GM23338 (cell line): Measurements from ENCODE around the gene RICTOR. TPM values are rescaled to one million over a fixed set of nuclear protein-coding genes. Genes with fewer than 3 reads are reported as not detected.

ENCODE experiments used
- CREB1 ChIP-seq: fragments of 250-450 bp; sonication (Bioruptor Pico); IDR thresholded peaks from 2 replicates; pipeline ENCODE4 v1.5.0; 2020; ENCODE audit warnings: low read depth, mild to moderate bottlenecking, moderate library complexity
- JUNB ChIP-seq: IDR thresholded peaks from one replicate; pipeline ENCODE4 v1.6.1; 2016; ENCODE audit warnings: antibody characterized with exemption; ENCODE audit not compliant: unreplicated experiment
- ZNF114 ChIP-seq: fragments of 250-450 bp; sonication (Bioruptor Pico); IDR thresholded peaks from 2 replicates; pipeline ENCODE4 v1.5.0; 2020; ENCODE audit warnings: mild to moderate bottlenecking, moderate library complexity
- polyA plus RNA-seq: library from polyadenylated mRNA; unstranded; fragments of >200 nt; fragmentation: Nextera tagmentation; extraction: Ambion mirVana; gene quantifications from 2 replicates; pipeline ENCODE4 v1.2.1, GENCODE V29; 2016
- total RNA-seq: library from RNA; depleted of rRNA; stranded (reverse); fragments of >200 nt; shearing (Covaris generic); gene quantifications from 2 replicates; pipeline ENCODE4 v1.2.3, GENCODE V29; 2014
- TF ChIP-seq, protein P1 (sequence below): IDR thresholded peaks from one replicate; pipeline ENCODE4 v1.6.1; 2018; ENCODE audit warnings: antibody characterized with exemption; ENCODE audit not compliant: unreplicated experiment
- TF ChIP-seq, protein P2 (sequence below): fragments of 250-450 bp; sonication (Bioruptor Pico); IDR thresholded peaks from 2 replicates; pipeline ENCODE4 v1.5.0; 2020; ENCODE audit warnings: mild to moderate bottlenecking, moderate library complexity

RICTOR gene
- total and polyA plus RNA-seq, 2 experiments from 2014 or later: 9.9 to 27.4 TPM

DNA sequence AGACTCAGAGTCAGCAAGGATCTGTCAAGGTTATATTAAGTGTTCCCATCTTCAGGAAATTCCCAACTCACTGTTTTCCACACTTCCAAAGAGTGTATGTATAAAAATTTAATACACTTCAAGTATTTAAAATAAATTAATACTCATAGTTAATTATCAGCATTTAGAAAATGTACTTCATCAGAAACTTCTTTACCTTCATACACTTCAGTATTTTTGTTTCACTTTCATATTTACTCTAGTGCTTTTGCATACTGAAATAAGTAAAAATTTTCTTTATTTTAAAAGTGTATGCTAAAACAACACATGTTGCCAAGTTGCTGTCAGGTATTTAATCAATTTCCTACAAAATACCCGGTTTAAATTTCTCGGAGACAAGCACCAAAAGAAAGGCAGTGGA lies 16.5 kb downstream of the RICTOR start (continued):
- TF ChIP-seq, protein P1, sequence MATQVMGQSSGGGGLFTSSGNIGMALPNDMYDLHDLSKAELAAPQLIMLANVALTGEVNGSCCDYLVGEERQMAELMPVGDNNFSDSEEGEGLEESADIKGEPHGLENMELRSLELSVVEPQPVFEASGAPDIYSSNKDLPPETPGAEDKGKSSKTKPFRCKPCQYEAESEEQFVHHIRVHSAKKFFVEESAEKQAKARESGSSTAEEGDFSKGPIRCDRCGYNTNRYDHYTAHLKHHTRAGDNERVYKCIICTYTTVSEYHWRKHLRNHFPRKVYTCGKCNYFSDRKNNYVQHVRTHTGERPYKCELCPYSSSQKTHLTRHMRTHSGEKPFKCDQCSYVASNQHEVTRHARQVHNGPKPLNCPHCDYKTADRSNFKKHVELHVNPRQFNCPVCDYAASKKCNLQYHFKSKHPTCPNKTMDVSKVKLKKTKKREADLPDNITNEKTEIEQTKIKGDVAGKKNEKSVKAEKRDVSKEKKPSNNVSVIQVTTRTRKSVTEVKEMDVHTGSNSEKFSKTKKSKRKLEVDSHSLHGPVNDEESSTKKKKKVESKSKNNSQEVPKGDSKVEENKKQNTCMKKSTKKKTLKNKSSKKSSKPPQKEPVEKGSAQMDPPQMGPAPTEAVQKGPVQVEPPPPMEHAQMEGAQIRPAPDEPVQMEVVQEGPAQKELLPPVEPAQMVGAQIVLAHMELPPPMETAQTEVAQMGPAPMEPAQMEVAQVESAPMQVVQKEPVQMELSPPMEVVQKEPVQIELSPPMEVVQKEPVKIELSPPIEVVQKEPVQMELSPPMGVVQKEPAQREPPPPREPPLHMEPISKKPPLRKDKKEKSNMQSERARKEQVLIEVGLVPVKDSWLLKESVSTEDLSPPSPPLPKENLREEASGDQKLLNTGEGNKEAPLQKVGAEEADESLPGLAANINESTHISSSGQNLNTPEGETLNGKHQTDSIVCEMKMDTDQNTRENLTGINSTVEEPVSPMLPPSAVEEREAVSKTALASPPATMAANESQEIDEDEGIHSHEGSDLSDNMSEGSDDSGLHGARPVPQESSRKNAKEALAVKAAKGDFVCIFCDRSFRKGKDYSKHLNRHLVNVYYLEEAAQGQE: no peak
- TF ChIP-seq JUNB (no peak), CREB1 (no peak), ZNF114 (CRISPR knock-in tag) (no peak)
- TF ChIP-seq, protein P2, sequence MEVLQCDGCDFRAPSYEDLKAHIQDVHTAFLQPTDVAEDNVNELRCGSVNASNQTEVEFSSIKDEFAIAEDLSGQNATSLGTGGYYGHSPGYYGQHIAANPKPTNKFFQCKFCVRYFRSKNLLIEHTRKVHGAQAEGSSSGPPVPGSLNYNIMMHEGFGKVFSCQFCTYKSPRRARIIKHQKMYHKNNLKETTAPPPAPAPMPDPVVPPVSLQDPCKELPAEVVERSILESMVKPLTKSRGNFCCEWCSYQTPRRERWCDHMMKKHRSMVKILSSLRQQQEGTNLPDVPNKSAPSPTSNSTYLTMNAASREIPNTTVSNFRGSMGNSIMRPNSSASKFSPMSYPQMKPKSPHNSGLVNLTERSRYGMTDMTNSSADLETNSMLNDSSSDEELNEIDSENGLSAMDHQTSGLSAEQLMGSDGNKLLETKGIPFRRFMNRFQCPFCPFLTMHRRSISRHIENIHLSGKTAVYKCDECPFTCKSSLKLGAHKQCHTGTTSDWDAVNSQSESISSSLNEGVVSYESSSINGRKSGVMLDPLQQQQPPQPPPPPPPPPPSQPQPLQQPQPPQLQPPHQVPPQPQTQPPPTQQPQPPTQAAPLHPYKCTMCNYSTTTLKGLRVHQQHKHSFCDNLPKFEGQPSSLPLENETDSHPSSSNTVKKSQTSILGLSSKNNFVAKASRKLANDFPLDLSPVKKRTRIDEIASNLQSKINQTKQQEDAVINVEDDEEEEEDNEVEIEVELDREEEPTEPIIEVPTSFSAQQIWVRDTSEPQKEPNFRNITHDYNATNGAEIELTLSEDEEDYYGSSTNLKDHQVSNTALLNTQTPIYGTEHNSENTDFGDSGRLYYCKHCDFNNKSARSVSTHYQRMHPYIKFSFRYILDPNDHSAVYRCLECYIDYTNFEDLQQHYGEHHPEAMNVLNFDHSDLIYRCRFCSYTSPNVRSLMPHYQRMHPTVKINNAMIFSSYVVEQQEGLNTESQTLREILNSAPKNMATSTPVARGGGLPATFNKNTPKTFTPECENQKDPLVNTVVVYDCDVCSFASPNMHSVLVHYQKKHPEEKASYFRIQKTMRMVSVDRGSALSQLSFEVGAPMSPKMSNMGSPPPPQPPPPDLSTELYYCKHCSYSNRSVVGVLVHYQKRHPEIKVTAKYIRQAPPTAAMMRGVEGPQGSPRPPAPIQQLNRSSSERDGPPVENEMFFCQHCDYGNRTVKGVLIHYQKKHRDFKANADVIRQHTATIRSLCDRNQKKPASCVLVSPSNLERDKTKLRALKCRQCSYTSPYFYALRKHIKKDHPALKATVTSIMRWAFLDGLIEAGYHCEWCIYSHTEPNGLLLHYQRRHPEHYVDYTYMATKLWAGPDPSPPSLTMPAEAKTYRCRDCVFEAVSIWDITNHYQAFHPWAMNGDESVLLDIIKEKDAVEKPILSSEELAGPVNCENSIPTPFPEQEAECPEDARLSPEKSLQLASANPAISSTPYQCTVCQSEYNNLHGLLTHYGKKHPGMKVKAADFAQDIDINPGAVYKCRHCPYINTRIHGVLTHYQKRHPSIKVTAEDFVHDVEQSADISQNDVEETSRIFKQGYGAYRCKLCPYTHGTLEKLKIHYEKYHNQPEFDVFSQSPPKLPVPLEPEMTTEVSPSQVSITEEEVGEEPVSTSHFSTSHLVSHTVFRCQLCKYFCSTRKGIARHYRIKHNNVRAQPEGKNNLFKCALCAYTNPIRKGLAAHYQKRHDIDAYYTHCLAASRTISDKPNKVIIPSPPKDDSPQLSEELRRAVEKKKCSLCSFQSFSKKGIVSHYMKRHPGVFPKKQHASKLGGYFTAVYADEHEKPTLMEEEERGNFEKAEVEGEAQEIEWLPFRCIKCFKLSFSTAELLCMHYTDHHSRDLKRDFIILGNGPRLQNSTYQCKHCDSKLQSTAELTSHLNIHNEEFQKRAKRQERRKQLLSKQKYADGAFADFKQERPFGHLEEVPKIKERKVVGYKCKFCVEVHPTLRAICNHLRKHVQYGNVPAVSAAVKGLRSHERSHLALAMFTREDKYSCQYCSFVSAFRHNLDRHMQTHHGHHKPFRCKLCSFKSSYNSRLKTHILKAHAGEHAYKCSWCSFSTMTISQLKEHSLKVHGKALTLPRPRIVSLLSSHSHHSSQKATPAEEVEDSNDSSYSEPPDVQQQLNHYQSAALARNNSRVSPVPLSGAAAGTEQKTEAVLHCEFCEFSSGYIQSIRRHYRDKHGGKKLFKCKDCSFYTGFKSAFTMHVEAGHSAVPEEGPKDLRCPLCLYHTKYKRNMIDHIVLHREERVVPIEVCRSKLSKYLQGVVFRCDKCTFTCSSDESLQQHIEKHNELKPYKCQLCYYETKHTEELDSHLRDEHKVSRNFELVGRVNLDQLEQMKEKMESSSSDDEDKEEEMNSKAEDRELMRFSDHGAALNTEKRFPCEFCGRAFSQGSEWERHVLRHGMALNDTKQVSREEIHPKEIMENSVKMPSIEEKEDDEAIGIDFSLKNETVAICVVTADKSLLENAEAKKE (CRISPR knock-in tag): no peak
